GM12891 (cell line): ENCODE measurements around the gene RAB11FIP3.

ENCODE experiments used
- DNase-seq: peaks from one replicate; pipeline ENCODE4 v3.0.0; 2011; ENCODE audit warnings: low spot score; ENCODE audit not compliant: insufficient read length
- FAIRE-seq: peaks from 2 replicates; lab custom pipeline; 2011; peaks lifted over from hg19 to GRCh38; lab: Jason Lieb, UNC
- PAX5 ChIP-seq: IDR thresholded peaks from 2 replicates; pipeline ENCODE4 v1.6.1; 2011; ENCODE audit warnings: low read length, moderate library complexity, mild to moderate bottlenecking; ENCODE audit not compliant: insufficient read depth, severe bottlenecking
- POLR2A ChIP-seq: IDR thresholded peaks from 2 replicates; pipeline ENCODE4 v1.6.1; 2011; ENCODE audit warnings: low read depth, low read length, control low read depth
- POLR2AphosphoS5 ChIP-seq: IDR thresholded peaks from 2 replicates; pipeline ENCODE4 v1.6.1; 2011; ENCODE audit warnings: low read depth, low read length, control low read depth
- POU2F2 ChIP-seq: IDR thresholded peaks from 2 replicates; pipeline ENCODE4 v1.6.1; 2011; ENCODE audit warnings: low read depth, mild to moderate bottlenecking, control low read depth, low read length, moderate library complexity
- SPI1 ChIP-seq: IDR thresholded peaks from 2 replicates; pipeline ENCODE4 v1.6.1; 2011; ENCODE audit warnings: low read depth, low read length, control low read depth
- TAF1 ChIP-seq: IDR thresholded peaks from 2 replicates; pipeline ENCODE4 v1.6.1; 2011; ENCODE audit warnings: low read depth, low read length, control low read depth

The RAB11FIP3 gene

DNA sequence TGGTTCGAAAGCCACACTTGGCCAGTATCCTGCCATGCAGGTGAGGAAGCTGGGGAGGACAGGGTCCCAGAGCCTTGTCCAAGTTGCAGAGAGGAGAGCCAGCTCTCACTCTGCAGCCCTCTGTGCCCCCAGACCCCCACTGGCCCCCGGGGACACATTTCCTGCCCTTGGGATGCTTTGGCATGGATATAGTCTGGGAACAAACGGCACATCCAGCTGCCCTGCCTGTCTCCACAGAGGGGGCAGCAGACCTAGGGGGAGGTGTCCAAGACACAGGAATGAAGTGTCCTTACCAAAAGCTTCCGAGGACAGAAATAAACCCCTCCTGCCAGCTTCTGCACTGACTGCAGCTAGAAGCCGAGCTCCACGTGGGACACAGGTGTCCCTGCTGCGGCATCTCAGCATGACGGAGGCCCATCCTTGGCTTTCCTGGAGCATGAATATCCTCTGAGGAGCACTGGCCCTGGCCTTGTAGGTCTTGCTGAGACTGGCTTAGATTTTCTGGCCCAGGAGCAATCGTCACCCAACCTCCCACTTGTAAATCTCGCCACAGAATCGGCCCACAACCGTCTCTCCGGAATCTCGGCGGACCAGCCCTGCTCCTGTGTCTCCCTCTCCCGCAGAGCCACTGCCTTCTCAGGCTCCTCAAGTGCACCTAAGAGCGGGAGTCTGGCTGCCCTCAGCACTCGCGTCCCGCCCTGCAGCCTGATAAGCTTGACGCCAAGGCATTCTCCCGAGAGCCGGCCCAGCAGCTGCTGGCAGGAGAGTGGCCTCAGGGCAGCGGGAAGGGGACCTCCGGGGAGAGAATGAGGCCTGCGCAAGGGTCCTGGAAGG lies 100.9 kb downstream of the RAB11FIP3 start:
- DNase-seq (no peak), FAIRE-seq (peak; percentile 50)
- no peak for TF ChIP-seq POU2F2
- TF ChIP-seq PAX5 = no peak
- TF ChIP-seq POLR2AphosphoS5 = no peak
- TF ChIP-seq SPI1 = no peak
- no peak for TF ChIP-seq TAF1
- TF ChIP-seq POLR2A = no peak; the same call in 1 of the 2 replicates

DNA sequence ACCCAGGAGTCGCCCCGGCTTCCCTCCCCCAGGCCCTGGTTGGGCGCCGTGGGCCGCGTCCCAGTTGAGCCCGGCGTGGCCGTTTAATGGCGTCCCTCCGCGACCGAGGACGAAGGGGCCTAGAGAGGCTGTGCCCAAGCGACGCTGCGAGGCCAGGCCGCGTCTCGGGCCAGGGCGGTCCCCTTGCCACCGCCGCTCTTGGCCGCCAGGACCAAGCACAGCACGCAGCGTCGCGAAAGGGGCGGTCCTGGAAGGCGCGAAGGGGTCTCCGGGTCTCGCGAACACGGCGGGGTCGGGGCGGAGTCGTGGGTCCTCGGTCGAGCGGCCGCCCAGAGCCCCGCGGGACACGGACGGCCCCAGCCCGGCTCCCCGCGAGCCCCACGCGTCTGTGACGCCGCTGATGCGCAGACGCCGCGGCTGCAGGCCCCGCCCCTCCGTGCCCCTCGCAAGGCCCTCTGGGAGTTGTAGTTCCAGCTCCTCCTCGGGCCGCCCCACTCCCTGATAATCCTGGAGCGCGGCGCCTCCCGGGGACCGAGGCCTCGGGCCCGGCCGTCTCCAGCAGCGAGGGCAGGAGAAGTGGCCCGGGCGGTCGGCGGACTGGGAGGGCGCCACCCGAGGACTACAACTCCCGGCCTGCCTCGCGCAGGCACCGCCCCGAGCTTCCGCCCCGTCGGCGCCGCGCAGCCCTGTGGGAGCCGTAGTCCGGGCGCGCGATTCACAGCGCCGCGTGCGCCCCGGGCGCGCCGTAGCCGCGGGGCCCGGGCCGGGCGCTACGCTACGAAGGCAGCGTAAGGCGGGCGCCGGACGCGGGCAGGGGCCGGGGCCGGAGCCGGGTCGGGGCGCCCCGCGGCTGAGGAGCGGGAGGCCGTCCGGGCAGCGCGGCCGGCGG lies 101.8 kb downstream of the RAB11FIP3 start, which contains the start of gene CAPN15:
TSS of gene CAPN15 (plus strand) at position 698 of the 889 bp plus-strand sequence. CDS start 19,127 bp downstream, outside the sequence.
- DNase-seq = peak; percentile 86
- TF ChIP-seq POU2F2 (no peak), PAX5 (no peak), POLR2AphosphoS5 (peak; percentile 52; the same call in 1 of the 2 replicates), POLR2A (peak; percentile 17; the same call in 1 of the 2 replicates), TAF1 (no peak), SPI1 (no peak)
- peak; percentile 94 for FAIRE-seq

DNA sequence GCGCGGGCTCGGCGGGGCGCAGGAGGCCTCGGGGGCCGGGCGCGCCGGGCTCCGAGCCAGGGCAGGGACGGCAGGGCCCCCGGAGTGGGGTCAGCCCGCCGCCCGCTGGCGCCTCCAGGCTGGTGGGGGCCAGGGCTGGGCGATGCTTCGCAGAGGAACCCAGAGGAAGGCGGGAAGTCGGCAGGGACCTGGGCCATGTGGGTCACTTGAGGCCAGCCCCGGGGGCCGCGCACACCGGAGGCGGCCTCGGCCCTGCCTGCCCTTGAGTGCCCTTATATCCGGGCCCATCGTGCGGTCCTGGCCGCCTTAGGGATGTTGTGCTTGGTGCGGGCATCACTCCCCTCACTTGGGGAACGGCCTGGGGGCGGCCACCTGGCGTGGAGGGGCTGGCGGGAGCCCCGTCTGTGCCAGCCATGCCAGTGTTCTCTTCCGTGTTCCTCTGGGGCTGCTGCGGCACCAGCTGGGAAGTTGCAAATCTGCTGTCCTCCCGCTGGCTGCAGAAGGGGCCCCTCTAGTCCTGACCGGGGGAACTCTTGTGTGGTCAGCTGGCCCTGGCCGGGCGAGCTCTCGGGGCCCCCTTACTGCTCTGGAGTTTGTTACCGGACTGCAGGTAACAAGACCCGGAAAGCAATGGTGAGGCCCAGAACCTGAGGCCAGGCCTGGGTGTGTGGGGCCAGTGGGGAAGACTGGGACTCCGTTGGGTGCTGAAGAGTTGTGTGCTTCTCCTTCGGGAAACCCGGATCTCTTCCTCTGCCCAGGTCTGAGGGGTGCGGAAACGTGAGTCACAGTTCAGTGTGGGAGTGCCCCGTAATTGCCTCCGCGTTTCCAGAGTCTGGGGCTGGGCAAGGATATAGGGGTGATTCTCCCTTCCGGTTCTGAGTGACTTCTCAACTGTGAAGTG lies 102.9 kb downstream of the RAB11FIP3 start:
- FAIRE-seq (no peak), DNase-seq (no peak)
- TF ChIP-seq TAF1 (no peak), POLR2AphosphoS5 (no peak), POU2F2 (no peak), POLR2A (no peak; the same call in 1 of the 2 replicates), PAX5 (no peak), SPI1 (no peak)

DNA sequence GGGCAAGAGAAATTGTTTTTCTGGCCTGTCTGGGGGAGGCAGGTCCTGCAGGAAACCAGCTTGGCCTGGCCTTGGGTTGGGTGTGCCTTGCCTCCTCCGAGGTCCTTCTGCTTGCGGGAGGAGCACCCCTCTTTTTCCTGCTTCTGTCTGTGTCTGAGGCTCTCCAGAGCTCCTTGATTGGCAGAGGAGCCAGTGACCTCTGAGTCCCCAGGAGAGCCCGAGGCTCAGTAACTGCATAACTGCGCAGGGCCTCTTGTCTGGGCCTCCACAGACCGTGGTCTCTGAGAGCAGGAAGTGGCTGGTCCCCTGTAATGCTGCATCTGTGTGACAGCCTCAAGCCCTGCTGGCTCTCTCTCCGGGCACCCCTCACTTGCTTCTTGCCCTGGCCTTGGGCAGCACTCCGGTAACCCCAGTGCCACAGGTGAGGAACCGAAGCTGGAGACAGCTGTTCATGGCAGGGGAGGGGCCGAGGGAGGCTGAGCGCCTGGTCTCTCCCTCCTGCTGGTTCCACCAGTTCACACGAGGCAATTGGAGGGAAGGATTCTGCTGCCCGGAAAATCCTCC lies 103.6 kb downstream of the RAB11FIP3 start:
- no peak for FAIRE-seq
- no peak for DNase-seq
- TF ChIP-seq SPI1 = peak; percentile 37
- no peak for TF ChIP-seq POLR2A

DNA sequence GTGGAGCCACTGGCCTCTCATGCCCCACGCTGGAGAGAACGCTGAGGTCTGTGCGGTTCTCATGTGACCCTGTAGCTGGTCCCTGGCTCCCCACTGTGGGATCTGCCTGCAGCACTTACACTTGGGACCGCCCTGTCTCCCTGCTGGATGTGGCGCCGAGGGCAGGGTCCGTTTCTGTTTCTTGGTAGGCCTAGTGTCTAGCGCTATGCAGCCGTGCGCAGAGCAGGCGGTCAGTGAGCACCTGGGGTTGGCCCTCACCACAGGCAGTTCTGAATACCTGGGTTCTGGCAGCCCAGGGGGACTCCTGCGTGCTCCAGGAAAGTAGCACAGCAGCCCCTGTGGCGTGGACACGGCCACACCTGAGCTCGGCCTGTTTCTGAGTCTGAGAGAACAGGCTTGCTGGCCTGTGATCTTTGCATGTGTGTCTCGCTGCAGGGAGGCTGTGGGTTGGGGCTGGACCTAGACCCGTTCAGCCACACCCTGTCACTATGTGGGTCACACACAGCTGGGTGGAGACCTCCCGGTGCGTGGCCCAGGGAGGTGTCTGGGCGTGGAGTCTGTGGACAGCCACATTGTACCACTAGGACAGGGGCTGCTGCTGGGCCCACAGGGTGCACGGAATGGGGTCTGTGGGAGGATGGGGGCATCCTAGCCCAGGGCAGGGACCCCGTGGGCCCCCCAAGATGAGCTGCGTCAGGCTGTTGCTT lies 104.8 kb downstream of the RAB11FIP3 start:
- TF ChIP-seq POU2F2 (no peak), SPI1 (no peak), PAX5 (no peak), POLR2A (no peak), TAF1 (no peak), POLR2AphosphoS5 (no peak)
- no peak for FAIRE-seq
- DNase-seq = no peak

DNA sequence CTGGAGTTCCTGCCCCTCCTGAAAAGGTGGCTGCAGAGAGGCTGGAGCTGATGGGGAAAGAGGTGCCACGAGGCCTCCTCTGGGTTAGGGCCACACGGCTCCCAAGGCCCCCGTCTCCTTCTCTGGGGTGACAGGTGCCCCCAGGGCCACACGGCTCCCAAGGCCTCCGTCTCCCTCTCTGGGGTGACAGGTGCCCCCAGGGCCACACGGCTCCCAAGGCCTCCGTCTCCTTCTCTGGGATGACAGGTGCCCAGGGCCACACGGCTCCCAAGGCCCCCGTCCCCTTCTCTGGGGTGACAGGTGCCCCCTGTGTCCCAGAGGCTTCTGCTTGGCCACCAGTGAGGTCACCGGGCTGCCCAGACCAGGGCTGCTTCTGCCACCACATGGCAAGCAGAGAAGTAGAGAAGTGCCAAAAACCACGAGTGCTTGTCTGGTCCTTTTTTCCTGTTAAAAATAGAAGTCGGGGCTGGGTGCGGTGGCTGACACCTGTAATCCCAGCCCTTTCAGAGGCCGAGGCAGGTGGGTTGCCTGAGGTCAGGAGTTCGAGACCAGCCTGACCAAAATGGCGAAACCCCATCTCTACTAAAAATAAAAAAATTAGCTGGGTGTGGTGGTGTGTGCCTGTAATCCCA lies 106.2 kb downstream of the RAB11FIP3 start:
- no peak for FAIRE-seq
- no peak for DNase-seq

DNA sequence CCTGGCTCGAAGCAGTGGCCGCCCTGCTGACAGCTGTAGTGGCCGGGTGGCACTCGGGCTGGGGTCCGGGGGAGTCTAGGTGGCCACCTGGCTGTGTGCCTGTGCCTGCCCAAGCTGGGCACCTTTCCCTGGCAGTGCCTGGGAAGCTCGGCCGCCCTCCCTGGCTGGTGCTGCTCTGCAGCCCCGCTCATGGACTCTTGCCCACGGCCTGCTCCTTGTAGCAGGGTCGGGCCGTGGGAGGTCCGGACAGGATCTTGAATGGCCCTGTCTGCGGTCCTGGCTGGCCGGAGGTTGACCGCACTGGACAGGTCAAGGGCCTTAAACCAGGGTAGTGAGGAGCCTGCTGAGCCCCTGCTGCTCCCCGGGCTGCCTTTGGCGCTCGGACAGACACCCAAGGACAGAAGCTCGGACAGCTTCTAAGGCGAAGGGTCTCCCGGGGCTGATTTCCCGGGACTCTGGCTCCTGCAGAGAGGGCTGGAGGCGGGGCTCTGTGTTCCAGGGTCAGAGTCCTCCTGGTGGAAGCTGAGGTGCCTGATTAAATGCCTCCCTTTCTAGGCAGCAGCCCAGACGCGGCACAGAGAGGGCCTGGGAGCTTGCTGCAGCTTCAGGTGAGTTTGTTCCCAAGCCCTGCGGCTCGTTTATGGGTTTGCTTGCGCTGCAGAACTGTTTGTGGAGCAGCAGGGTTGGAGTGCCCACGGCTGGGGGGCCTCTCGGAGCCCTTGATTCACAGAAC lies 108.1 kb downstream of the RAB11FIP3 start:
- FAIRE-seq = no peak

More for the DNA sequence above, 106.2 kb downstream of the RAB11FIP3 start:
- no peak for TF ChIP-seq SPI1
- no peak for TF ChIP-seq POLR2A
- no peak for TF ChIP-seq POU2F2
- no peak for TF ChIP-seq PAX5
- no peak for TF ChIP-seq TAF1
- no peak for TF ChIP-seq POLR2AphosphoS5

DNA sequence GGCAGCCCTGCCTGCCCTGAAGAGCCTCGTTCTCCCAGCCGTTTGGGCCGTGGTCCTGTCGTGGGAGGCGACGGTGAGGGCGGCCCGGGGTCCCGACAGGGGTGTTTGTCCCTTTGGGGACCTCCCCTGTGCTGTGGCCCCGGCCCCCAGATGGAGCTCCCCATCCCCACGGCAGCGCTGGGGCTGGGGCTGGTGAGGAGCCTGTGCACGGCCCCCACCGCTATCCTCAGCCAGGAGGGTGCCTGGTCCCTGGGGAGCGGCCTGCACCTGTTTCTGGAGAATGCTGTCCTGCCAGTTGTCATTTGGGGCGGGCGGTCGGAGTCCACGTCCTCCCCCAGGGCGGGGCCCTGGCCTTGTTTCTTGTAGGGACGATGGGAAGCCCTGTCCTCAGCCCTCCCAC lies 108.7 kb downstream of the RAB11FIP3 start:
- no peak for TF ChIP-seq POLR2AphosphoS5
- TF ChIP-seq SPI1 = no peak
- TF ChIP-seq POLR2A = no peak
- TF ChIP-seq PAX5 = no peak
- no peak for TF ChIP-seq TAF1
- no peak for TF ChIP-seq POU2F2
- FAIRE-seq = no peak
- no peak for DNase-seq

More for the DNA sequence above, 108.1 kb downstream of the RAB11FIP3 start:
- no peak for DNase-seq
- TF ChIP-seq POU2F2 (no peak), POLR2A (no peak)
